Subcutaneous abdominal adipose tissue (tissue), 5 donors: ENCODE measurements around the gene ZNF69.
"Not testable (repeated sequence)": the region's sequence is repeated elsewhere in the genome, so short reads cannot be mapped to it uniquely, and the experiment has no call there.

Source experiments
- H3K27ac ChIP-seq: one replicate; pipeline ENCODE4 v1.7.0; 2013; ENCODE audit warnings: low read depth, mild to moderate bottlenecking, inconsistent platforms, low read length, moderate library complexity
- H3K27me3 ChIP-seq, 5 donors: one replicate each; pipeline ENCODE4 v1.7.0; 2013; ENCODE audit warnings: low read length in 5 of 5, inconsistent platforms in 1 of 5; ENCODE audit not compliant: control insufficient read depth in 5 of 5, insufficient read depth in 4 of 5
- H3K36me3 ChIP-seq, 5 donors: one replicate each; pipeline ENCODE4 v1.7.0; 2013; ENCODE audit warnings: low read length in 5 of 5; ENCODE audit not compliant: control insufficient read depth in 5 of 5, insufficient read depth in 5 of 5
- H3K4me1 ChIP-seq, 5 donors: one replicate each; pipeline ENCODE4 v1.7.0; 2013; ENCODE audit warnings: low read length in 5 of 5, mild to moderate bottlenecking in 3 of 5, moderate library complexity in 1 of 5; ENCODE audit not compliant: control insufficient read depth in 5 of 5, insufficient read depth in 5 of 5
- H3K4me3 ChIP-seq, 5 donors: one replicate each; pipeline ENCODE4 v1.7.0; 2013; ENCODE audit warnings: low read length in 5 of 5, low read depth in 1 of 5
- H3K9ac ChIP-seq, 5 donors: one replicate each; pipeline ENCODE4 v1.7.0; 2013; ENCODE audit warnings: low read length in 5 of 5, mild to moderate bottlenecking in 4 of 5, moderate library complexity in 3 of 5
- H3K9me3 ChIP-seq, 5 donors: one replicate each; pipeline ENCODE4 v1.7.0; 2013; ENCODE audit warnings: low read length in 5 of 5; ENCODE audit not compliant: control insufficient read depth in 5 of 5
- donor health status: healthy.
- donor health status: healthy.
- donor health status: healthy.
- donor health status: healthy.
- donor health status: healthy.

ZNF69 gene

DNA sequence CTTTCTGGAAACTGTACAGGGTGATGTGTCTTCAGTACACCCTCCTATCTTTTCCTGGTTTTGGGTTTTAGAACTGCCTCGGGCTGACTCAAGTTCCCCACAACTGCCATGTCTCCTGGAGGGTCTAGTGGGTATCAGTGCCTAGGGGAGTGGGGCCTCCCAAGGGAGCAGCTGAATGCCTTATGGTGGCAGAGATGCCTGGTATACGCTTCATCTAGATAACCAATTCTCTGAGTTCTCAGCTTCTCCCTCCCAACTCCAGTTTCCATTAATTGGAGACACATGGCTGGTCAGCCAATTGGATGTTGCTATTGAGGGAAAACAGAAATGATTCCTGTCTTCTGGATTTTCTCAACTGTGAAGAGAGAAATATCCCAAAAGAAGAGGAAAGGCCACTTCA is 26.3 kb upstream of the ZNF69 start:
- Histone ChIP-seq H3K9me3 (peaks cover 2 to 20% (median 7%) of the 10 kb centered on the region in 5 donors), H3K36me3 (peaks cover 0 to 3% (median 0%) of the 10 kb centered on the region in 5 donors), H3K27ac (no peak overlapping the region), H3K4me3 (no peak overlapping the region), H3K27me3 (no peaks in the 10 kb centered on the region), H3K9ac (no peak overlapping the region), H3K4me1 (no peaks in the 10 kb centered on the region)

DNA sequence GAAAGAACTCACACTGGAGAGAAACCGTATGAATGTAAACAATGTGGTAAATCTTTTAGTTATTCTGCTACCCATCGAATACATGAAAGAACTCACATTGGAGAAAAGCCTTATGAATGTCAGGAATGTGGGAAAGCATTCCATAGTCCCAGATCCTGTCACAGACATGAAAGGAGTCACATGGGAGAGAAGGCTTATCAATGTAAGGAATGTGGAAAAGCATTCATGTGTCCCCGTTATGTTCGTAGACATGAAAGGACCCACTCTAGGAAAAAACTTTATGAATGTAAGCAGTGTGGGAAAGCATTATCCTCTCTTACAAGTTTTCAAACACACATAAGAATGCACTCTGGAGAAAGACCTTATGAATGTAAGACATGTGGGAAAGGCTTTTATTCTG is 19.8 kb upstream of the ZNF69 start:
- not testable (repeated sequence) for H3K4me1 ChIP-seq, H3K9ac ChIP-seq, H3K27me3 ChIP-seq, H3K27ac ChIP-seq
- Histone ChIP-seq H3K4me3 (peak overlapping the region in 4 of 5 donors; percentile 8 to 32 (median 21)), H3K9me3 (peaks cover 24 to 47% (median 28%) of the 10 kb centered on the region in 5 donors), H3K36me3 (peaks cover 8 to 18% (median 17%) of the 10 kb centered on the region in 5 donors)

DNA sequence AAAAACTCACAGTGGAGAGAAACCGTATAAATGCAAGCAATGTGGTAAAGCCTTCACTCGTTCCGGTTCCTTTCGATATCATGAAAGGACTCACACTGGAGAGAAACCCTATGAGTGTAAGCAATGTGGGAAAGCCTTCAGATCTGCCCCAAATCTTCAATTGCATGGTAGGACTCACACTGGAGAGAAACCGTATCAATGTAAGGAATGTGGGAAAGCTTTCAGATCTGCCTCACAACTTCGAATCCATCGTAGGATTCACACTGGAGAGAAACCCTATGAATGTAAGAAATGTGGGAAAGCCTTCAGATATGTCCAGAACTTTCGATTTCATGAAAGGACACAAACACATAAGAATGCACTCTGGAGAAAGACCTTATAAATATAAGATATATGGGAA is 19.4 kb upstream of the ZNF69 start:
- Histone ChIP-seq H3K27ac (no peak overlapping the region), H3K9ac (no peak overlapping the region), H3K4me3 (peak overlapping the region in 3 of 5 donors; percentile 8 to 31 (median 11)), H3K4me1 (no peaks in the 10 kb centered on the region), H3K27me3 (no peaks in the 10 kb centered on the region), H3K9me3 (peaks cover 23 to 47% (median 28%) of the 10 kb centered on the region in 5 donors), H3K36me3 (peaks cover 8 to 18% (median 17%) of the 10 kb centered on the region in 5 donors)

DNA sequence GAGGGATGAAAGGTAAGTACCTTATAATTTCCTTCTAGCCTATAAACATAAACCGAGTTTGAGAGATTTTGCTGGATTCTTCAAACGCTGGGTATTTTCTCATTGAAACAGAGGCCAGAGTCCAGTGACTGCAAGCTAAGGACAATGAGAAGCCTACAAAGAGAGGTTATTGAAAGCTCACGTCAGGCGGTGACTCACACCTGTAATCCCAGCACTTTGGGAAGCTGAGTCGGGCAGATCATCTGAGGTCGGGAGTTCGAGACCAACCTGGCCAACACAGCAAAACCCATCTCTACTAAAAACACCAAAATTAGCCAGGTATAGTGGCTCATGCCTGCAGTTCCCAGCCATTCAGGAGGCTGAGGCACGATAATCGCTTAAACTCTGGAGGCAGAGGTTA is 15.0 kb upstream of the ZNF69 start:
- Histone ChIP-seq H3K4me1 (no peaks in the 10 kb centered on the region), H3K9me3 (peaks cover 16 to 26% (median 17%) of the 10 kb centered on the region in 5 donors), H3K27ac (no peak overlapping the region), H3K4me3 (no peak overlapping the region), H3K9ac (no peak overlapping the region), H3K27me3 (no peaks in the 10 kb centered on the region), H3K36me3 (peaks cover 2 to 9% (median 8%) of the 10 kb centered on the region in 5 donors)

DNA sequence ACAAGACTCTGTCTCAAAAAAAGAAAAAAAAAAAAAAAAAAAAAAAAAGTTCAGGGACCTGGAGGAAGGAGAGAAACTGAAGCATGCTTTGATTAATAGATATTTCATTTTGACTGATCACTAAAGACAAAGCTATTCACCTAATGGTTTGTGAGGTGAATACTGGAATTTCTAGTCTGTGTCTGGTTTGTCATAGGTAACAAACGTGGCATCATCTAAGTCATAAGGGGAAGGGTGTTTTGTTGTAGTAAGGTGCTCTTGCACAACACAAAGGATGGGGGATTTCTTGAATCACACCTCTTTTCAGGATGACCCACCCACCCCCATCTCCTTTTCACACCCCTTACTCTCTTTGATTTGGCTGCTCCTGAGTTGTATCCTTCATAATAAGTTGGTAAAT is 13.8 kb upstream of the ZNF69 start:
- Histone ChIP-seq H3K36me3 (no peaks in the 10 kb centered on the region), H3K4me3 (no peak overlapping the region), H3K27ac (no peak overlapping the region), H3K9ac (no peak overlapping the region), H3K4me1 (no peaks in the 10 kb centered on the region), H3K9me3 (peaks cover 4 to 15% (median 6%) of the 10 kb centered on the region in 5 donors), H3K27me3 (no peaks in the 10 kb centered on the region)

DNA sequence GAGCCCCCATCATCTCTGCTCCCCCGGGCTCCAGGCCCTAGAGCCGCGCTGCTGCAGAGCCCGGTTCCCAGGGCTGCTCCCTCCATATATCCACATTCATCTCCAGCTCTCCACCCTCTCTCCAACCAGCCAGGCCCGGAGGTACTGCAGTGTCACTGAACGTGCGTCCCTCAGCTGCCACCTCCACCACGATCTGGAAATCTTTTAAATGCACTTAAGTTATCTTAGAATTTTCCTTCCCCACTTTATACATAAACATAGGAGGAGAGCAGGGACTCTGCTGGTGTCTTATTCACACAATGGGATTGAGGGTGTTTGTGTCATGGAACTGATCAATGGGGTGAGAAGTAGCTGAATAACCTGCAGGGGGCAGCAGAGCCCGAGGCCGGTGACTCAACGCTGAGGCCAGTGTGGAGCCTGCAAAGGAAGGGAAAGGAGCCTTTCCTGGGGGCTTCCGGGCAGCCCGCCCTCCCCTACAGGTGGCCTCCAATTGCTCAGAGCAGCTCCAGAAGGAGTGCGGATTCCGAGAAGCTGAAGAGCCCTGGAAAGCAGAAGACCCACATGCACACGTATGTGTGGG is 7.8 kb upstream of the ZNF69 start:
- not testable (repeated sequence) for H3K36me3 ChIP-seq, H3K4me3 ChIP-seq, H3K27me3 ChIP-seq, H3K4me1 ChIP-seq, H3K9me3 ChIP-seq, H3K27ac ChIP-seq, H3K9ac ChIP-seq

DNA sequence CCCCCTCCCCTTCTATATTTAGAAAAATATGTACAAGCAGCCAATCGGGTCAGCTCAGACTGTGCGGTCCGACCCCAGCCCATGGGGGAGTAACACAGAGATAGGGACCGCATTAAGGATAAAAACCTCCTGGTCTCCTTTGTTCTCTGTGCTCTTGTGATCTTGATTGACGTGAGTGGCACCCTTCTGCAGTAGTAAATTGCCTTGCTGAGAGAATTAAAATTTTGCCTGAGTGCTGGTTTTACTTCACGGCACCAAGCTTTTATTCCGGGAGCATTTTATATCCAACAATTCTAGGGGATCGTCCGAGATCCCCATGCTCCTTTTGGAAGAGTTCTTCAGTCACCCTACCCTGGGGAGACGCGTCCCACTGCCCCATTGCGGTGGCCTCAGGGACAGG is 7.0 kb upstream of the ZNF69 start:
- H3K4me3 ChIP-seq = no peak overlapping the region

DNA sequence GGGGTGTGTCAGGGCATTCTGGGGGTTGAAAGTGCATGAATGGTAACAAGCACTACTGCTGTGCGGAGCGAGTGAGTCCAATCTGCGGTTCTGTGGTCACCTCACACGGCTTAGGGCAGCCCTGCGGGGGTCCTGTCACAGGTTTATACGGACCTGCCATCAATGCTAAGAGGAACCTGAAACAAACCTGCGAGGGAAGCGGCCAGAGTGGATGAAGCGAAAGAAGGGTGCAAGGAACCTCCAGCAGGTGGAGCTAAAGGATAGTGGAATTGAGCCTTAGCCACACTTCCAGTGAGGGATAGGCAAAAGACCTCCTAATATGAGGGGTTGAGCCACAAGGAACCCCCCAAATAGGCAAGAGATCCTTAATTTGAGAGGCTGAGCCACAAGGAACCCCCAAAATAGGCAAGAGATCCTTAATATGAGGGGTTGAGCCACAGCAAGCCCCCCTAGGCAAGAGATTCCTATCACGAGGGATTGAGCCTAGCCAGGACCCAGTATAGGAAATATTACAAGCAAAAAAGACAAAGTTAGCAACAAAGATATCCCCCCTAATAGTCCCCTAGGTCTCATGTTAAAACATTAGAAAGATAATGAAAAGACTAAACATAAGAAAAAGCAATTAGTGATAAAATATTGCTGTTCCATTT is 6.3 kb upstream of the ZNF69 start:
- Histone ChIP-seq H3K4me3 (peak overlapping the region in 2 of 5 donors; percentile 26 to 39), H3K9me3 (no peaks in the 10 kb centered on the region)

More for the DNA sequence above, 7.0 kb upstream of the ZNF69 start:
- no peaks in the 10 kb centered on the region for H3K36me3 ChIP-seq
- no peak overlapping the region for H3K27ac ChIP-seq
- no peaks in the 10 kb centered on the region for H3K9me3 ChIP-seq
- peaks cover 0 to 6% (median 3%) of the 10 kb centered on the region in 5 donors for H3K4me1 ChIP-seq
- no peaks in the 10 kb centered on the region for H3K27me3 ChIP-seq
- no peak overlapping the region for H3K9ac ChIP-seq

DNA sequence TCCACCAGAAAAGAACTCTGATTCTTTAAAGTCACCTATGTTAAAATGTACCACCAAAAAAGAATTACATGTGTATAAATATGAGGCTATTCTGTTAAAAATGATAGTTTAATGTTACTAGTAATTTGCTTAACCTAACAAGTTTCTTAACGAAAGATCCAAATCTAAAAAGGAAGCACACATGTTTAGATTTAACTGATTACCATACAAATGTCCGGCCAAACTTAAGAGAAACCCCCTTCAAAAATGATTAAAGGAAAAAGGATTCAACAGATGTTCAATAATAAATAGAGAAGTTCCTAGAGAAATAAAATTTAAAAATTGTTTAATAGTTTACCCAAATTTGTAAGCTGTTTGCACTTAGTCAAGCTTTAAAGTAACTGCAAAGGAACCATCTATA is 5.0 kb upstream of the ZNF69 start:
- Histone ChIP-seq H3K4me3 (no peak overlapping the region), H3K36me3 (no peaks in the 10 kb centered on the region), H3K9ac (no peak overlapping the region), H3K9me3 (no peaks in the 10 kb centered on the region), H3K4me1 (peaks cover 5 to 13% (median 10%) of the 10 kb centered on the region in 5 donors), H3K27ac (no peak overlapping the region), H3K27me3 (no peaks in the 10 kb centered on the region)

More for the DNA sequence above, 6.3 kb upstream of the ZNF69 start:
- Histone ChIP-seq H3K36me3 (no peaks in the 10 kb centered on the region), H3K27ac (no peak overlapping the region), H3K4me1 (peaks cover 0 to 6% (median 3%) of the 10 kb centered on the region in 5 donors), H3K27me3 (no peaks in the 10 kb centered on the region), H3K9ac (no peak overlapping the region)

DNA sequence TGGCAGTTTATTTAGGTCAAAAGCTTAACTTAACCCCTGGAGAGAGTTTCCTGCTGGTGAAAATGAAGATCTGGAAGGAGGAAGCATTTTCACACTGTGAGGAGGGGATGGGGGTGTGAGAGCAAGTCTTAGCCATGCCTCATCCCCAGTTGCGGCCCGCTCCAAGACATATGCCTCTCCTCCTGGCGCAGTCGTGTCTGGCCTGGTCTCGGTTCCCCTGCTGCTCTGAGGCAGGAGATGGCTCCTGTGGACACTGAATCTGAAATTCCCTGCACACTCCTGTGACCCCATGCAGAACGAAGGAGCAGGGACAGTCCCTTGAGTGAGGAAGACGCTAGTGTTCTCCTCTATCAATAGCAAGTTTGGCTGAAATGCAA is 360 bp upstream of the ZNF69 start:
- no peaks in the 10 kb centered on the region for H3K36me3 ChIP-seq
- H3K4me1 ChIP-seq = peaks cover 4 to 21% (median 15%) of the 10 kb centered on the region in 5 donors
- H3K27ac ChIP-seq = peak overlapping the region; percentile 70
- H3K4me3 ChIP-seq = peak overlapping the region; percentile 81 to 96 (median 87)
- no peaks in the 10 kb centered on the region for H3K9me3 ChIP-seq
- H3K27me3 ChIP-seq = no peaks in the 10 kb centered on the region
- peak overlapping the region in 1 of 5 donors; percentile 92 for H3K9ac ChIP-seq
